Measurements from ENCODE around the gene SLC9A6.
"Not testable (repeated sequence)": the region's sequence is repeated elsewhere in the genome, so short reads cannot be mapped to it uniquely, and the experiment has no call there.

The SLC9A6 gene

DNA sequence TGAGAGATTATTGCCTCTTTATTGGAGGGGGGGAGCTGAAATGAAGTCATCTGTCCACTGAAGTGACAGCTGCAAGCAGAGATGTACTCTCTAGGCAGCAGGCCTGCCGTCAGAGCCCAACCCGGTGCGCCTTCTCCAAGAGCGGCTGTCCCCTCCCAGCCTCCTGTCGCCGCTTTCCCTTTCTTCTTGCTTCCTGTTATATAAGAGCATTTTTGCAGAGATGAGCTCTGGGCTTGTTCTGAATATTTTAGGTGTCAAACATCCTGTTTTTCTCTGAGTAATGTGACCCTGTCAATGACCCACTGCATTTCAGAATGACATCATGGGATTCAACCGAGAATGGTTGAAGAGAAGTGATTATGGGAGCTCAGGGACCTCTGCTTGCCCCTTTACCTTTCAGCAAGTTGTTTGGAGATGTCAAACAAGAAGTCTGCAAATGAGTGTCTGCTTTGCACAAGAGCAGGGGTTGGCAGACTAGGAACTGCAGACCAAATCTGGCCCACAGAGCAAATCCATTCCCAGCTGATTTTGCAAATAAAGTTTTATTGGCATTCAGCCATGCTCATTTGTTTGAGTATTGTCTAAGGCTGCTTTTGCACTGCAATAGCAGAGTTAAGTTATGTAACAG, 79.9 kb downstream of the SLC9A6 start:
- no peak for DNase-seq

GRCh38 chrX:136067097-136067496, 81.9 kb downstream of the SLC9A6 start:
- no peak for DNase-seq

DNA sequence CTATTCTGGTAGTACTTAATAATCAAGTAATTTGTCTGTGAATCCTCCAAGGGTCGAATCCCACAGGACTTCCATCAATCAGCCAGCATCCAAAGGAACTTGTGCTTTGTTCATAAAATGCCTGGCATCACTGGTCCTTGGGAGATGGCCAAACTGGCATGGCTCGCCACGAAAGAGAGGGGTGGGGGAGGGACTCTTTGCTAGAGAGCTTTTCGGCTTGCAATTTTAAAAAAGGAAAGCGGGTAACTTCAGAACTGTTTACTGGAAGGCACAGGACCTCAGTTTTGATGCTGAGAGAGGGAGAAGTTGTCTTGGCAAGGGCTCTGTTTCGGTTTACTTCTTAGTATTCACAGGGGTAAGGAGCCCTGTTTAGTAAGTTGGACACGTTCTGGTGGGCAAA, 82.7 kb downstream of the SLC9A6 start:
- no peak for DNase-seq

- DNase-seq, result no peak
Measured at GRCh38 chrX:136076942-136077341, 91.7 kb downstream of the SLC9A6 start.

GRCh38 chrX:136080766-136081165, 95.5 kb downstream of the SLC9A6 start:
- no peak for DNase-seq

GRCh38 chrX:136086521-136086920, 101.3 kb downstream of the SLC9A6 start:
- DNase-seq, result no peak

- not testable (repeated sequence) for DNase-seq
Measured at GRCh38 chrX:136091898-136092297, 106.7 kb downstream of the SLC9A6 start.

GRCh38 chrX:136094962-136095361, 109.7 kb downstream of the SLC9A6 start:
- DNase-seq, result no peak
